Measurements from ENCODE around the gene RASA2.

DNA sequence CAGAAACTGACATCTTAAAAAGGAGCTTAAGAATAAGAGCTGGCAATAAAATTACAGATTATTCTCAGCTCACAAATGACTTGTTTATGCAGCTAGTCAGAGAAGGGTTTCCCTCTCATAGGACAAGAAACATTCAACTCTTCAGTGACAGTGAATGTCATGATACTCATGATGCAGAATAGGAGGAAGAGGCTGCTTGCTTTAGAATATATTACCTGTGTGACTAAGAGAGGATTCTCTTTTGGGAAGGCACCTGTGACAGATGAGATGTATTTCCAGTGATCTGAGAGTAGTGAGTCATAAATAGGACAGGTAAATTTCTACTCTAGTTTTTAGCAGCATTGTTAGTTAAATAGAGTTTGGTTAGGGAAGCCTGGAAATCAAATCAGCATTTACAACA is 39.9 kb downstream of the RASA2 start:
- TF ChIP-seq, protein P1, sequence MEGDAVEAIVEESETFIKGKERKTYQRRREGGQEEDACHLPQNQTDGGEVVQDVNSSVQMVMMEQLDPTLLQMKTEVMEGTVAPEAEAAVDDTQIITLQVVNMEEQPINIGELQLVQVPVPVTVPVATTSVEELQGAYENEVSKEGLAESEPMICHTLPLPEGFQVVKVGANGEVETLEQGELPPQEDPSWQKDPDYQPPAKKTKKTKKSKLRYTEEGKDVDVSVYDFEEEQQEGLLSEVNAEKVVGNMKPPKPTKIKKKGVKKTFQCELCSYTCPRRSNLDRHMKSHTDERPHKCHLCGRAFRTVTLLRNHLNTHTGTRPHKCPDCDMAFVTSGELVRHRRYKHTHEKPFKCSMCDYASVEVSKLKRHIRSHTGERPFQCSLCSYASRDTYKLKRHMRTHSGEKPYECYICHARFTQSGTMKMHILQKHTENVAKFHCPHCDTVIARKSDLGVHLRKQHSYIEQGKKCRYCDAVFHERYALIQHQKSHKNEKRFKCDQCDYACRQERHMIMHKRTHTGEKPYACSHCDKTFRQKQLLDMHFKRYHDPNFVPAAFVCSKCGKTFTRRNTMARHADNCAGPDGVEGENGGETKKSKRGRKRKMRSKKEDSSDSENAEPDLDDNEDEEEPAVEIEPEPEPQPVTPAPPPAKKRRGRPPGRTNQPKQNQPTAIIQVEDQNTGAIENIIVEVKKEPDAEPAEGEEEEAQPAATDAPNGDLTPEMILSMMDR (IDR thresholded peaks at IDR 0.05), result no peak
- TF ChIP-seq POLR2A (IDR thresholded peaks at IDR 0.05), result no peak
